Stimulated activated CD4-positive, alpha-beta T cell treated with anti-CD3 and anti-CD28 coated beads, Interleukin-2, amount 100 ng/mL, for 24 hours (primary cell): ENCODE data around the gene CCDC175.

Source experiments
- DNase-seq, 2 donors: peaks; one replicate each; pipeline ENCODE4 v3.0.0-alpha.2; 2020

CCDC175 gene

GRCh38 chr14:59481871-59482540, 94.6 kb downstream of the CCDC175 start:
- no peak for DNase-seq

- no peak for DNase-seq
Observed at GRCh38 chr14:59481407-59481806, 95.2 kb downstream of the CCDC175 start.

GRCh38 chr14:59480166-59480565, 96.4 kb downstream of the CCDC175 start:
- DNase-seq = no peak

GRCh38 chr14:59478540-59478939, 98.1 kb downstream of the CCDC175 start:
- DNase-seq = no peak

DNA sequence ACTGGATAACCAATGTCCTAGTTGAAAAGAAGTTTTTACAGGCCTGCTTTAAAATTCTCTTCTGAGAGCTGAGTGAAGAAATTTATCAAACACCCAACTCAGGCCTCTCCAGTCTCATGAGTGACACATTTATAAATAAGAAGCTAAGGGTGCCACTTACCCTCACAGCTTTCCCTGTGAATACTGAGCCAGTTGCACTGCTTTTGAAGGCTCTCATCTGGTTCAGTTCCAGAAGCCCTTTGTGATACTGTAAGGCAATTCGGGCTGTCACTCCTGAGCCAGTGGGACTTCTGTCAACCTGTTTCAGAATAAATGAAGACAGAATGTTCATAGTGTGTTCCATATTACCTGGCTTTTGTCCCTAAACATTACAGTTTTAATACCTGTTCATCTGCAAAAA, 100.9 kb downstream of the CCDC175 start:
- DNase-seq = no peak

- no peak for DNase-seq
Observed at GRCh38 chr14:59474172-59474571, 102.4 kb downstream of the CCDC175 start.

- DNase-seq = peak in 1 of 2 donors; percentile 52
Observed at GRCh38 chr14:59465316-59466135, 111.1 kb downstream of the CCDC175 start, which contains the start of gene GPR135. Gene GPR135 (minus strand): TSS chr14:59465380. CDS start chr14:59465226, 154 bp downstream.

DNA sequence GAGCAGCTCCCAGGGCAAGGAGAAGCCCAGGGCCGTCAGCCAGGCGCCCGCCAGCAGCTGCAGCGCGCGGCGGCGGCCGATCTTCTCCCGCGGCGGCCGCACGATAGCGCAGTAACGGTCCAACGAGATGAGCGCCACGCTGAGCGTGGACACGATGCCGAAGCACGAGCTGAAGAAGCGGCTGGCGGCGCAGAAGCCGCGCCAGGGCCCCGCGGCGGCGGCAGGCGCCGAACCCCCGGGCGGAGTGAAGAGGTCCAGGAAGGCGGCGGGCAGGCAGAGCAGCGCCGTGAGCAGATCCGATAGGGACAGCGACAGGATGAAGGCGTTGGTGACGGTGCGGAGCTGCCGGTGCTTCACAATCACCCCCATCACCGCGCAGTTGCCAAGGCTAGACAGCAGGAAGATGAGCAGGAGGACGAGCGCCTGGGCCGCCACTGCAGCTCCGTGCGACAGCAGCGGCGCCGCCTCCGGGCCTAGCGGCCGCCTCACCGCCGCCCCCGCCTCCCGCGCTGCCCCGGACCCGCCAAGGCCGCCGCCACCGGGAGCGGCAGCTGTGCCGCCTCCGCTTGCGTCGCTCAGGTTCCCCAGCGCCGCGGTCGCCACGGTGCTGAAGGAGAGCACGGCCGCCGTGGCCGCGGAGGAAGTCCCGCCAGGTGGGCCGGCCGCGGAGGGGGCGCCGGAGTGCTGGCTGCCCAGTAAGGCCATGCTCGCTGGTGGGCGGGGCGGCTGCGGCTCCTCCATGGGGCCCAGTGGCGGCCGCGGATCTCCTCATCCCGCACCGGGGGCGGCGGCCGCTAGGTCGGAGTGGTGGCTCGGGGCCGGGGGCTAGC, 111.9 kb downstream of the CCDC175 start:
- DNase-seq = peak; percentile 51 to 59

DNA sequence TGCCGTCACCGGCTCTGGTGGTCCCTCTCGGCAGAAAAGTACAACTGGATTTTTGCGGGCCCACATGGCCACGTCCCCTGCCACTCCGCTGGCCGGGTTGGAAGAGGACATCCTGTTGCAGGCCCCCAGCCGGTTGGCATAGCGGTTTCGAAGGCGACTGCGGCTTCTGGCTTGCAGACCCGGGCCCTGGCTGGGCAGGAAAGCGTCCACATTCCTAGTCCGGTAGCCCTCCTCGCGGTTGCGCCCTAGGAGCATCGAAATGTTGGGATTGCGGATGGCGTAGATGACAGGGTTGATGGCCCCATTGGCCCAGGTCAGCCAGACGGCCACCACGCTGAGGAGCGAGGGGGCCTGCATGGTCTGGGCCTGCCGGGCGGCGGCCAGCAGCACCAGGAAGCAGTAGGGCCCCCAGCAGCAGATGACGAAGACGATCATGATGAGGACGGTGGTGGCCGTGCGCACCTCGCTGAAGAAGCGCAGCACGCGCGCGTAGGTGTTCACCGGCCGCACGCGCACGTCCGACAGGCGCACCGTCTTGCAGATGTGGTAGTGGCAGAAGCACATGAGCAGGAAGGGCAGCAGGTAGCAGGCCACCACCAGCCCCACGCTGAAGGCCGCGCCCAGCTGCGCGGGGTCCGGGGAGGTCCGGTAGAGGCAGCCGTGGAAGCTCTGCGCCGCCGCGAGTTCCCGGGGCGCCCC, 112.7 kb downstream of the CCDC175 start:
- peak; percentile 38 to 54 for DNase-seq

DNA sequence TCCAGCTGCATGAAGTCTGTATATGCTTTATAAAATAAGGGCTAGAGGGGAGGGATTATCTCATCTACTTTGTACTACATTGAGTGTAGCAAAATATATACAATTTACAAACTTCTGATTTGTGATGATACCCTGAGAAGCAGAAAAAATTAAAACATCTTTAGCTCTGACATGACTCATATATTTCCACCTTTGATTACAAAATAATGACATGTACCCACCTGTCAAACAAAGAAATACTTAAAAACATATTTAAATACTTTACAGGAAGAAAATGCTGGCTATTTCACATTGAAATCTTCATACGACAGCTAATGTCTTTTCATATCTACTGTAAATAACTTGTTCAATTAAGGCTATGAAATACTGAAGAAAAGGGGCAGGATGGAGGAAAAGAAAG, 114.7 kb downstream of the CCDC175 start:
- no peak for DNase-seq

DNA sequence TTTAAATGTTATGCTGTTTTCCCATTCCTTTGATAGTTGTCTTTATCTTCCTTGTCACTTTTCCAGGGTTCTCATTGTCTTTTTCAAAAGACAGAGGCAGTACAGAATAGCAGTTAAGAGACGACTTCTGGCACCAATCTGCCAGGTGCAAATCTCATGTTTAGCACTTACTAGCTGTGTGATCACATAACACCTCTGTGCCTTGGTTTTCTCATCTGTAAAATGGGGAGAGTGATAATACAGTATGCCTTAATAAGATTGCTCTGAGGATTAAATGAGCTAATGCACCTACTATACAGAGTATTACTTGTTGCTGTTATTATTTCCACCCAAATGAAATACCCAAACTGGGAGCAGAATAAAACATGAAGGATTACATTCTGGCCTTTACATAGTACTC, 116.2 kb downstream of the CCDC175 start:
- no peak for DNase-seq

- DNase-seq = no peak
Observed at GRCh38 chr14:59458486-59458885, 118.1 kb downstream of the CCDC175 start.

DNA sequence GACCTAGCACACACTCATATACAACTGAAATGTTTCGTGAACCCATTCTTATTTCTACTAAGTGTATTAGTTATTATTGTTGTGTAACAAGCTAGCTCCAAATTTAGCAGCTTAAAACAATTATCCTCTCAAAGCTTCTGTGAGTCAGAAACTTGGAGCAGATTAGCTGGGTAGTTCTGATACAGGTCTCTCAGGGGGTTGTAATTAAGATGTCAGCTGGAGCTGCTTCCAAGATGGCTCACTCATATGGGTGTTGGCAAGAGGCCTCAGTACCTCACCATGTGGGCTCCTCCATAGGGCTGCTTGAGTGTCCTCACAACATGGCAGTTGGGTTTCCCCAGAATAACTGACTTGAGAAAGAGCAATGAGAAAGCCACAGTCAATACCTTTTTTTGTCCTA, 121.2 kb downstream of the CCDC175 start:
- no peak for DNase-seq
